Fibroblast of the aortic adventitia (primary cell): ENCODE results near the gene PTPRZ1. TPM values are rescaled to one million over a fixed set of nuclear protein-coding genes. Genes with fewer than 3 reads are reported as not detected.

Experiments
- DNase-seq: peaks from one replicate; pipeline ENCODE4 v3.0.0-alpha.2; 2010; ENCODE audit warnings: low read depth
- H3K4me3 ChIP-seq: 2 replicates; pipeline ENCODE4 v1.5.1; 2011; ENCODE audit warnings: low read depth, mild to moderate bottlenecking, control low read depth, low read length, moderate library complexity
- CTCF ChIP-seq: IDR thresholded peaks from 2 replicates; pipeline ENCODE4 v1.5.1; 2011; ENCODE audit warnings: mild to moderate bottlenecking, low read length, control low read depth, inconsistent platforms; ENCODE audit not compliant: insufficient read depth
- total RNA-seq: library from RNA; depleted of rRNA; stranded (reverse); fragments of >200 nt; gene quantifications from 2 replicates; pipeline ENCODE4 v1.2.3, GENCODE V29; 2012; ENCODE audit warnings: low replicate concordance

The PTPRZ1 gene
- total RNA-seq, 1 donor, result 0.72 TPM

GRCh38 chr7:121945066-121945465 is 72.1 kb downstream of the PTPRZ1 start:
- no peak overlapping the region for H3K4me3 ChIP-seq
- TF ChIP-seq CTCF, result no peak
- no peak for DNase-seq

- no peak overlapping the region for H3K4me3 ChIP-seq
- DNase-seq, result peak; percentile 41
- no peak for TF ChIP-seq CTCF
These were observed 72.7 kb downstream of the PTPRZ1 start for GRCh38 chr7:121945480-121946236.

GRCh38 chr7:121953164-121953563 is 80.2 kb downstream of the PTPRZ1 start:
- no peak for TF ChIP-seq CTCF
- DNase-seq, result no peak
- H3K4me3 ChIP-seq, result no peak overlapping the region

- no peak overlapping the region for H3K4me3 ChIP-seq
- TF ChIP-seq CTCF, result no peak
- no peak for DNase-seq
These were observed 80.6 kb downstream of the PTPRZ1 start for GRCh38 chr7:121953601-121954000.

GRCh38 chr7:121954803-121955202 is 81.8 kb downstream of the PTPRZ1 start:
- DNase-seq, result peak; percentile 81
- no peak for TF ChIP-seq CTCF
- no peak overlapping the region for H3K4me3 ChIP-seq

- peak; percentile 51 for DNase-seq
- H3K4me3 ChIP-seq, result no peak overlapping the region
- no peak for TF ChIP-seq CTCF
These were observed 84.7 kb downstream of the PTPRZ1 start for GRCh38 chr7:121957626-121958025.

GRCh38 chr7:121960678-121961077 is 87.7 kb downstream of the PTPRZ1 start:
- no peak for DNase-seq
- no peak overlapping the region for H3K4me3 ChIP-seq
- no peak for TF ChIP-seq CTCF
